MCF 10A (cell line): ENCODE results near the gene LYPD6. TPM values are rescaled to one million over a fixed set of nuclear protein-coding genes. Genes with fewer than 3 reads are reported as not detected.

Experiments
- BruUV-seq: library from RNA; stranded (reverse); fragments of 400-500 nt; replicated peaks from 2 replicates; lab custom pipeline; 2021; lab: Mats Ljungman, UMichigan
- CTCF ChIA-PET: fragments of 300-600 bp; sonication (Branson Sonifier 250); formaldehyde crosslinking; extraction: SDS; loops from one replicate; lab custom pipeline; 2021; ENCODE audit warnings: antibody characterized with exemption, inconsistent platforms; lab: Yijun Ruan, JAX
- POLR2A ChIA-PET: fragments of 300-600, 350-650 bp; sonication (Branson Sonifier 250); formaldehyde crosslinking; extraction: SDS; loops from one replicate; lab custom pipeline; 2020; ENCODE audit warnings: antibody characterized with exemption, inconsistent platforms; lab: Yijun Ruan, JAX
- DNase-seq: peaks from one replicate; pipeline ENCODE4 v3.0.0-alpha.2; 2018; ENCODE audit not compliant: unreplicated experiment
- H3K27ac Mint-ChIP-seq: one replicate; pipeline ENCODE4 v1.8.0; 2022; ENCODE audit warnings: mild to moderate bottlenecking, low read depth, mixed read lengths; ENCODE audit not compliant: unreplicated experiment
- H3K27me3 Mint-ChIP-seq: one replicate; pipeline ENCODE4 v1.8.0; 2022; ENCODE audit warnings: mixed read lengths; ENCODE audit not compliant: insufficient read depth, unreplicated experiment
- H3K36me3 Mint-ChIP-seq: one replicate; pipeline ENCODE4 v1.8.0; 2022; ENCODE audit warnings: mild to moderate bottlenecking, moderate library complexity, mixed read lengths; ENCODE audit not compliant: insufficient read depth, unreplicated experiment
- H3K4me1 Mint-ChIP-seq: one replicate; pipeline ENCODE4 v1.8.0; 2022; ENCODE audit warnings: mixed read lengths; ENCODE audit not compliant: insufficient read depth, unreplicated experiment
- H3K4me3 Mint-ChIP-seq: one replicate; pipeline ENCODE4 v1.8.0; 2022; ENCODE audit warnings: mild to moderate bottlenecking, moderate library complexity, mixed read lengths; ENCODE audit not compliant: unreplicated experiment
- H3K9me3 Mint-ChIP-seq: one replicate; pipeline ENCODE4 v1.8.0; 2022; ENCODE audit warnings: mixed read lengths; ENCODE audit not compliant: unreplicated experiment
- CTCF ChIP-seq: fragments of 200-600 bp; IDR thresholded peaks from one replicate; pipeline ENCODE4 v1.8.0; 2022; ENCODE audit warnings: antibody characterized with exemption, mild to moderate bottlenecking; ENCODE audit not compliant: unreplicated experiment
- intact Hi-C: fragments of 100-400 bp; cut with micrococcal nuclease; formaldehyde crosslinking; loops from 2 replicates; pipeline ENCODE4 v1.14.1; 2022
- total RNA-seq: library from RNA; stranded (reverse); gene quantifications from 2 replicates; pipeline ENCODE4 v1.2.3, GENCODE V29; 2022

Gene LYPD6
- total RNA-seq, 1 experiment from 2014 or later, result 3.2 TPM

GRCh38 chr2:149409506-149409905 is 79.1 kb downstream of the LYPD6 start:
- Mint-ChIP-seq H3K27me3 (no peaks in the 10 kb centered on the region), H3K4me1 (peaks cover 13% of the 10 kb centered on the region), H3K4me3 (no peak overlapping the region), H3K27ac (no peak overlapping the region), H3K9me3 (peaks cover 8% of the 10 kb centered on the region), H3K36me3 (no peaks in the 10 kb centered on the region)
- DNase-seq, result no peak
- intact Hi-C loops, result no loop called here
- TF ChIP-seq CTCF, result no peak
- ChIA-PET CTCF (no interaction called here), POLR2A (no interaction called here)
- BruUV-seq, result no TSS peak

- Mint-ChIP-seq H3K27me3 (no peaks in the 10 kb centered on the region), H3K4me1 (peaks cover 13% of the 10 kb centered on the region), H3K27ac (peak overlapping the region; percentile 70), H3K36me3 (no peaks in the 10 kb centered on the region), H3K9me3 (peaks cover 8% of the 10 kb centered on the region), H3K4me3 (no peak overlapping the region)
- peak; percentile 82 for DNase-seq
- TSS peak; percentile 88 for BruUV-seq
- no peak for TF ChIP-seq CTCF
- intact Hi-C loops, result no loop called here
- ChIA-PET CTCF (interaction anchor here (0.6 to 2.9 kb wide), 5 partner anchors 35 to 393 kb away, joined by 3 to 10 read pairs (median 5); no protein-coding TSS in a partner anchor), POLR2A (interaction anchor here (0.6 to 1.3 kb wide), 4 partner anchors 13 to 965 kb away, joined by 3 to 9 read pairs (median 4); no protein-coding TSS in a partner anchor)
Observed at GRCh38 chr2:149410701-149411484, 80.5 kb downstream of the LYPD6 start.

GRCh38 chr2:149413487-149413886 is 83.1 kb downstream of the LYPD6 start:
- no peaks in the 10 kb centered on the region for H3K9me3 Mint-ChIP-seq
- no TSS peak for BruUV-seq
- peaks cover 13% of the 10 kb centered on the region for H3K4me1 Mint-ChIP-seq
- TF ChIP-seq CTCF, result no peak
- H3K27ac Mint-ChIP-seq, result no peak overlapping the region
- DNase-seq, result no peak
- no peaks in the 10 kb centered on the region for H3K36me3 Mint-ChIP-seq
- ChIA-PET POLR2A (interaction anchor here (0.6 kb wide), 1 partner anchor 68 kb away, joined by 6 read pairs; no protein-coding TSS in a partner anchor), CTCF (no interaction called here)
- intact Hi-C loops, result no loop called here
- H3K4me3 Mint-ChIP-seq, result no peak overlapping the region
- no peaks in the 10 kb centered on the region for H3K27me3 Mint-ChIP-seq

- no peak for TF ChIP-seq CTCF
- no peaks in the 10 kb centered on the region for H3K9me3 Mint-ChIP-seq
- no peak overlapping the region for H3K4me3 Mint-ChIP-seq
- DNase-seq, result no peak
- H3K4me1 Mint-ChIP-seq, result peaks cover 13% of the 10 kb centered on the region
- H3K27me3 Mint-ChIP-seq, result no peaks in the 10 kb centered on the region
- BruUV-seq, result no TSS peak
- ChIA-PET CTCF (interaction anchor here (1.0 kb wide), 1 partner anchor 12 kb away, joined by 4 read pairs; no protein-coding TSS in a partner anchor), POLR2A (no interaction called here)
- intact Hi-C loops, result no loop called here
- H3K36me3 Mint-ChIP-seq, result no peaks in the 10 kb centered on the region
- no peak overlapping the region for H3K27ac Mint-ChIP-seq
Observed at GRCh38 chr2:149415086-149415485, 84.7 kb downstream of the LYPD6 start.
